NCI-H1417 treated with DMSO at 0.1 percent for 48 hours (cell line): ENCODE data around the gene MISP.
"Not testable (repeated sequence)": the region's sequence is repeated elsewhere in the genome, so short reads cannot be mapped to it uniquely, and the experiment has no call there.

Source experiments
- DNase-seq: peaks from one replicate; lab custom pipeline; 2025; lab: John Stamatoyannopoulos, UW

Gene MISP, protein sequence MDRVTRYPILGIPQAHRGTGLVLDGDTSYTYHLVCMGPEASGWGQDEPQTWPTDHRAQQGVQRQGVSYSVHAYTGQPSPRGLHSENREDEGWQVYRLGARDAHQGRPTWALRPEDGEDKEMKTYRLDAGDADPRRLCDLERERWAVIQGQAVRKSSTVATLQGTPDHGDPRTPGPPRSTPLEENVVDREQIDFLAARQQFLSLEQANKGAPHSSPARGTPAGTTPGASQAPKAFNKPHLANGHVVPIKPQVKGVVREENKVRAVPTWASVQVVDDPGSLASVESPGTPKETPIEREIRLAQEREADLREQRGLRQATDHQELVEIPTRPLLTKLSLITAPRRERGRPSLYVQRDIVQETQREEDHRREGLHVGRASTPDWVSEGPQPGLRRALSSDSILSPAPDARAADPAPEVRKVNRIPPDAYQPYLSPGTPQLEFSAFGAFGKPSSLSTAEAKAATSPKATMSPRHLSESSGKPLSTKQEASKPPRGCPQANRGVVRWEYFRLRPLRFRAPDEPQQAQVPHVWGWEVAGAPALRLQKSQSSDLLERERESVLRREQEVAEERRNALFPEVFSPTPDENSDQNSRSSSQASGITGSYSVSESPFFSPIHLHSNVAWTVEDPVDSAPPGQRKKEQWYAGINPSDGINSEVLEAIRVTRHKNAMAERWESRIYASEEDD

GRCh38 chr19:750640-751423 lies at the start of gene MISP:
Gene MISP, plus strand, starts transcription at chr19:751112. Its CDS starts 5,835 bp downstream, at chr19:756947.
- DNase-seq, result peak; percentile 65

- not testable (repeated sequence) for DNase-seq
Observed at GRCh38 chr19:702847-703246, 48.1 kb upstream of the MISP start.

DNA sequence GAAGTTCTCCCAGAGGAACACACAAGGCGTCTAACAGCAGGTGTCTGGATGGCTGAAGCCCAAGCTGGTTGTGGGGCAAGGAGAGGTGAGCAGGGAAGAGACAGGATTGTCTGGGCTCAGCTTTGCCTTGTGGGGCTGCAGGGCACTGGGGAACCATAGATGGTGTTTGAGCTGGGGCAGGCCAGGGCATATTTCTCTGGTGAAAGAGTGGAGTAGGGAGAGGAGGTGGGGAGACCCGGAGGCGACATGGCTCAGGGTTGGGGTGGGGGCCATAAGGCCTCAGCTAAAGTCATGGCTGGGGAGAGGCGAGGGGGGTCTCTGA lies 47.6 kb upstream of the MISP start:
- DNase-seq, result no peak

- no peak for DNase-seq
Observed at GRCh38 chr19:703651-704446, 47.1 kb upstream of the MISP start.

DNA sequence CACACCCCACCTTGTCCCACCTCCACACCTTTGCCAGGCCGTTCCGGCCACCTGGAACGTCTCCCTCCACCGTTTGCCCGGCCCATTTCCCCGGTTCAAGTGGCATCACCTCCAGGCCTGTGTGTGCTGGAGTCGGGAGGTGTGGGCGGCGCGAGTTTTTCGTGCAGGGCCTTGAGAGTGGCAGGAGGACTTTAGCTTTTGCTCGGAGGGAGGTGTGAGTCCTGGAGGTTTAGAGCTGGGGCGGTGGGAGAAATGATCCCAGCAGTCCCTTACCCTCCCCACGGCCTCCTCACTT lies 46.5 kb upstream of the MISP start:
- DNase-seq, result no peak

DNA sequence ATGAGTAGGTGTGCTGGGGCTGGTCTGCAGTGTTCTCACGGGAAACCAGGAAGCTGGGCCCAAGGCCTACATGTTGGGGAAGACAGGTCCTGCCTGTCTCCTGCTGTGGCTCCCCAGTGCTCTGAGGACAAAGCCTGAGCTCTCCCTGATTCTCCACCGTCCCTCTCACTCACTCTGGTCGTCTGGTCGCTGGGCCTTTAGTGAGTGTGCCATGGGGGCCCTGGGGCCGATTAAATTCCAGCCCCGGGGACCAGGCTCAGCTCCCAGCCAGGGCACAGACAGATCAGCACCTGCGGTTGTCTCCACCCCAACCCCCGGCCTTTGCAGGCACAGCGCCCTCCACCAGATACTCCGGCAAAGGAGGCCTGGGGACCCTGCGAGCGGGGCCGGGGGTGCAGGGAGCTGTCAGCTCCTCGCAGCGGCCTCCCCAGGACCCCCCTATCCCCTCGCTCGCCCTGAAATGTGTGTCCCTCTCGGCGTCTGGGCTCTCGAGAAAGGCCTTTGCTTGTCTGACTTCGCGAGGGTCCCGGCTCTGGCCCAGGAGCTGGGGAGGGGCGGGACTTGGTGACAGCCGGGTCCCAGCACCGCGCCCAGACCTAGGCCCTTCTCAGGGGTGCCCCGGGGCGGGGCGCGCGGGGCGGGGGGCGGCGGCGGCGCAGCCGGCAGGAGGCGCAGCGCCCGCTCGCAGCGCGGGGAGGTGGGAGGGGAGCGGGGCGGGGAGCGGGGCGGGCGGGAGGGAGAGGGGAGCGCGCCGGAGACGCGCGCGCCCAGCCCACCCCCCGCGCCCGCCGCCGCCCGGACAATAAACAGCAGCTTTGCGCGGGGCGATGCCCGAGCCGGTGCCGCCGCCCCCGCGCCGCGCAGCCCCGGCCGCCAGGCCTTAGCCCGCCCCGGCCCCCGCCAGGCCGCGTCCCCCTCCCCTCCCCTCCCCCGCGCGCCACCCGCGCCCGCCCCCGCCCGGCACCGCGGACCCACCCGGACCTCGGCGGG lies 42.5 kb upstream of the MISP start, which contains the start of gene PALM:
Gene PALM (plus strand): TSS at position 782 of the 990 bp plus-strand sequence. CDS start 212 bp downstream, outside the sequence.
- no peak for DNase-seq

DNA sequence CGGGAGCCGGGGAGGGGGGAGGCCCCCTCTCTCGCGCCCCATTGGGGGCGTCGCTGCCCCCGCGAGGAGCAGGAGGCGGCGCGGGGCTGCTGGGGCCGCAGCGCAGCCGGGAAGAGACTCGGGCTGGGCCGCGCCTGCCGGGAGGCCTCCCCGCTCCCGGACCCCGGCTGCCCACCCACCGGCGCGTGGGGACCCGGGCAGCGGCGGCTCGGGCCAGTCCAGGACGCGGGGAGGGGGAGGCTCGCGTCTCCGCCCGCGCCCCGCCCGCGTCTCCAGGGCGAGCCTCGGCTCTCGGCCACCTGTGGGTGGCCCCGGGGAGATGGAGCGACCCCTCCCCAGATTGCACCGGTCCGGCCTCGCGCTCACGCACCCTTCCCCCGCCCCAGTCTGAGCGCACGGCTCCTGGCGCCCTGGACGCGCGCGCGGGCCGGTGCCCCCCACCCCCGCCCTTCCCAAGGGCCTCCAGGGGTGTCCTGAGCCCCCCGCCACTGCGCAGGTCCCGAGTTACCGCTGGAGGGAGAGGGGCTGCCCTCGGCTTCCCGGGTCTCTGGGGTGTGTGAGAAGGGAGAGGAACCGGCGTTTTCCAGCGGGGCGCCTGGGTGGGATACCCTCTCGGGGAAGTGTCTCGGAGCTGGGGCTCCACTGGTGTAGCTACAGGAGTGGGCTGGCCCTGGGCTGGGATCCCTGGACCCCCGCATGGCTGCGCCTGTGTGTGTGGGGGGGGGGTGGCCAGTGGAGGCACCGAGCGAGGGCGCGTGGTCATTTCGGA lies 41.5 kb upstream of the MISP start:
- no peak for DNase-seq

- no peak for DNase-seq
Observed at GRCh38 chr19:709965-710571, 40.8 kb upstream of the MISP start.

GRCh38 chr19:710767-711166 lies 40.1 kb upstream of the MISP start:
- DNase-seq, result no peak

- DNase-seq, result no peak
Observed at GRCh38 chr19:711254-711653, 39.7 kb upstream of the MISP start.

- no peak for DNase-seq
Observed at GRCh38 chr19:715347-715746, 35.6 kb upstream of the MISP start.

- DNase-seq, result no peak
Observed at GRCh38 chr19:718251-718951, 32.5 kb upstream of the MISP start.

DNA sequence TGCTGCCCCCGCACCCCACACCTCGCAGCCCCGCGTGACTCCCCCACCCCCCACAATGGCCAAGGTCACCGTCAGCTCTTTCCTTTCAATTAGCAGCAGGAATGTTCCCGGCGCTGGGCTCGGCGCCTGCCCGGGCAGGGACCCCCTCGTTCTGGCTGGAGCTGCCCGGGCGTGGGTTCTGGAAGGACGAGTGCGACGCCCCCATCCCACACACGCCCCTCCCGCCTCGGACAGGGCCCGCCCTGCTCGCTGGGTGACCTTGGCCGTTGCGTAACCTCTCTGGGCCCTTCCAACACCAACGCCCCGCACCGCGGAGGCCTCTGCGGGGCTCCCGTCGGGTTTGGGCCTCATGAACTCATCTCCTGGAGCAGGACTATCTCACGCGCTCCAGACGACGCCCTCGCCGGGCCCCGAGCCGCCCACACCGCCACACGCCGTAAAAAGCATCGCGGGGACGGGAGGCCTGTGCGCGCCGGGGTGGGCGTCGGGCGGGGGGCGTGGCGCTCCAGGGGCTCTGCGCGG lies 31.9 kb upstream of the MISP start:
- no peak for DNase-seq

GRCh38 chr19:719636-720344 lies 31.1 kb upstream of the MISP start:
- no peak for DNase-seq

- no peak for DNase-seq
Observed at GRCh38 chr19:720345-721160, 30.4 kb upstream of the MISP start.

GRCh38 chr19:722553-723101 lies 28.3 kb upstream of the MISP start:
- DNase-seq, result no peak

GRCh38 chr19:723247-723646 lies 27.7 kb upstream of the MISP start:
- no peak for DNase-seq
